GM21360 (cell line): ENCODE data around the gene SLAIN2.
"Not testable (repeated sequence)": the region's sequence is repeated elsewhere in the genome, so short reads cannot be mapped to it uniquely, and the experiment has no call there.

Experiments
- ATAC-seq: cut with Tn5 transposase; IDR thresholded peaks from one replicate; pipeline ENCODE4 v1.9.1; 2021; ENCODE audit warnings: mild to moderate bottlenecking, moderate library complexity; ENCODE audit not compliant: unreplicated experiment

Gene SLAIN2

DNA sequence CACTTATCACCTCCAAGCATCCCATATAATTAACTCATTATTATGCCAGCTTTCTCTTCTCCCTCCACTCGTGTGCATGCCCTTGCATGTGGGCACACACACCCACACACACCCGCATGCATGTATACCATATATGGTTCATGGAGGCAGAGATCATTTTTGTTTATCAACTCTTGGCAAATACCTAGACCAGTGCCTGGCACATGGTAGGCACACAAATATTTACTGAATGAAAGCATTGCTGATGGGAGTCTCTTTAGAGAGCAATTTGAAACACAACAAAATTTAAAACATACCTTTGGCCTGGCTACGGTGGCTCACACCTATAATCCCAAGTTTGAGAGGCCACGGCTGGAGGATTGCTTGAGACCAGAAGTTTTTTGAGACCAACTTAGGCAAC, 90.7 kb downstream of the SLAIN2 start:
- no peak for ATAC-seq

- ATAC-seq: no peak
Observed at GRCh38 chr4:48436318-48436717, 95.0 kb downstream of the SLAIN2 start.

- ATAC-seq: no peak
Observed at GRCh38 chr4:48439988-48440387, 98.7 kb downstream of the SLAIN2 start.

DNA sequence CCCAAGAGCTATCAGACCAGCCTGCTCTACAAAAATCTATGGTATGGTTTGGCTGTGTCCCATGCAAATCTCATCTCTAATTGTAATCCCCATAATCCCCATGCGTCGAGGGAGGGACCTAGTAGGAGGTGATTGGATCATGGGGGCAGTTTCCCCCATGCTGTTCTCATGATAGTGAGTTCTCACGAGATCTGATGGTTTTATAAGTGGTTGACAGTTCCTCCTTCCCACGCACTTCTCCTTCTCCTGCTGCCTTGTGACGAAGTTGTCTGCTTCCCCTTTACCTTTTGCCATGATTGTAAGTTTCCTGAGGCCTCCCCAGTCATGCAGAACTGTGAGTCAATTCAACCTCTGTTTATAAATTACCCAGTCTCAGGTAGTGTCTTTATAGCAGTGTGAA, 99.6 kb downstream of the SLAIN2 start:
- ATAC-seq: not testable (repeated sequence)

- no peak for ATAC-seq
Observed at GRCh38 chr4:48445704-48446103, 104.4 kb downstream of the SLAIN2 start.

GRCh38 chr4:48446642-48447041, 105.3 kb downstream of the SLAIN2 start:
- no peak for ATAC-seq

DNA sequence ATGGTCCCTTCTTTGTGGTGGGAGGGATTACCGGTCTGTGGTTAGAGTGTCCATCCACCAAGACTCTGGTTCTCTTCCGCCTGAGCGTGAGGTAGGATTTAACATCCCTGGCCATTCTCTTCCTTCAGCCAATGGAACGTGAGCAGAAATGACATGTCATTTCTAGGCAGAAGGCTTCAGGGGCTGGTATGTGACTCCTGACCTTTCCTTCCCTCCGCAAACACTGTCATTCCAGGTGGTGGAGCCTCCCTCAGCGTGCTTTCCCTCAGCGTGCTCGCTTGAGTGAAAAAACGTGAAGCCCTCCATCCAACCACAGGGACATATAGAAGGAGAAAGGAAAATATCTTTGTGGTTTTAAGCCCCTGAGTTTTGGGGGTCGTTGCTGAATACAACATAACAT, 107.8 kb downstream of the SLAIN2 start:
- no peak for ATAC-seq

DNA sequence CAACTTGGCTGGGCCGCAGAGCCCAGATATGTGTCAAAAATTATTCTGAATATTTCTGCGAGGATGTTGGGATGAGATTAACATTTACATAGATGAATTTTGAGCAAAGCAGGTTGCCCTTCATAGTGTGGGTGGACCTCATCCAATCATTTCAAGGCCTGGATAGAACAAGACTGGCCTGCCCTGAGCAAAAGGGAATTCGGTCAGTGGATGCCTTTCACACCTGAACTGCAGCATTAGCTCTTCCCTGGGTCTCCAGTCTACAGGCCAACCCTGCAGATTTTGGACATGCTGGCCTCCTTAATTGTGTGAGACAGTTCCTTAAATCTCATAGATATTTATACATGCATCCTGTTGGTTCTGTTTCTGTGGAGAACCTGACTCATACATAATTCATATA, 109.4 kb downstream of the SLAIN2 start:
- no peak for ATAC-seq

DNA sequence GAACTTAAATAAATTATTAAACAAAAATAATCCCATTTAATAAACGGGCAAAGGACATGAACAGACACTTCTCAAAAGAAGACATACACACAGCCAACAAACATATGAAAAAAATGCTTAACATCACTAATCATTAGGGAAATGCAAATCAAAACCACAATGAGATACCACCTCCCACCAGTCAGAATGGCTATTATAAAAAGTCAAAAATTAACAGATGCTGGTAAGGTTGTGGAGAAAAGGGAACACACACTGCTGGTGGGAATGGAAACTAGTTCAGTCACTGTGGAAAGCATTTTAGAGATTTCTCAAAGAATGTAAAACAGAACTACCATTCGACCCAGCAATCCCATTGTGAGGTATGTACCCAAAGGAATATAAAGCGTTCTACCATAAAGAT, 110.3 kb downstream of the SLAIN2 start:
- ATAC-seq: not testable (repeated sequence)

DNA sequence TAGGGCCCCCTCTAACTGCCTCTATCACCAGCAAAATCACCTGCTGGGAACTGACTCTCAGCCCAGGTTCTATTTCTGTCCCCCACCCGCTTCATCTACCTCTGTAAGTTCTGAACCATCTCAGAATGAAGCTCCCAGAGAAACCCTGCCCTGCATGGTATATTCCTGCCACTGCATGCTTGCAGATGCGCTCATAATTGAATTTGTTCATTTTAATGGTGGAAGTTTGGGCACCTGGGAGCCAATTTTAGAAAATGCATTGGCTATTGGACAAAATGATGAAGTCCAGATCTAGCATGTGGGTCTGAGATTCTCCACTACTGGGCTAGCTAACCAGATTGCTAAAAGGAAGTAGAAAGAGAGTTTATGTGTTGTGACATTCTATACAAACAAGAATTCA, 113.3 kb downstream of the SLAIN2 start:
- ATAC-seq: no peak

DNA sequence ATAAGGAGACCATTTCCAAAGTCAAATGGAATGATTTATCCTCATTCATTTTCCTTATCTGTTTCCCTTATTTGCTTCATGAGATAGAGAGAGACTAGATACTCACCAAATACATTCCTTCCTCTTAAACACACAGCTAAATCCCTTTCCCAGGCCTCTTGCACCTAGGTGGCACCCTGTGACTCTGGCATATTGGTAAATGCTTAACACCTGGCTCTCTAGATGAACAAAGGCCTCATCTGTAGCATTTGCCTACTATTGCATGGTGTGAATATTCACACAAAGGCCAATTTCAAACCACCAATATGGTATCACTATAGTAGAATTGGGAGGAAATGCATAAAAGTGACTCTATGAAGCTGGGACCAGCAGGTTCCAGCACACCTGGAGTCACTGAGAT, 119.7 kb downstream of the SLAIN2 start:
- ATAC-seq: no peak

- ATAC-seq: no peak
Observed at GRCh38 chr4:48462363-48462762, 121.0 kb downstream of the SLAIN2 start.

DNA sequence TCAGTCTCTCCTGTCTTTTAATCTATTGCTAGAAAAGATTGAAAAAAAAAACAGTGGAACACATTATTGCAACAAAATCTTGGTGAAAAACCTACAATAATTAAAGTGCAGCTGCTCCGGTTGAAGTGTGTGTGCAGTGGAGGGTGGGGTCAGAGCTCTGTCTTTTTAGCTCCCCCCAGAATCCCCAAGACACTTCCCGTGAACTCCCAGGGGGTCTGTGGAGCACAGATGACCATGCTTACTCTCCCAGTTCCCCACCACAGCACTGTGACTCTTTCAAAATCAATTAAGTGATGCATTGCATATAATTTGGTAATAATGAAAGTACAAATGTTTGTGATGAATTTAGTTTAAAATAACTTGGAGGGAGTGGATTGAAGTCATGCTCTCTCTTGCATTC, 126.1 kb downstream of the SLAIN2 start:
- no peak for ATAC-seq

DNA sequence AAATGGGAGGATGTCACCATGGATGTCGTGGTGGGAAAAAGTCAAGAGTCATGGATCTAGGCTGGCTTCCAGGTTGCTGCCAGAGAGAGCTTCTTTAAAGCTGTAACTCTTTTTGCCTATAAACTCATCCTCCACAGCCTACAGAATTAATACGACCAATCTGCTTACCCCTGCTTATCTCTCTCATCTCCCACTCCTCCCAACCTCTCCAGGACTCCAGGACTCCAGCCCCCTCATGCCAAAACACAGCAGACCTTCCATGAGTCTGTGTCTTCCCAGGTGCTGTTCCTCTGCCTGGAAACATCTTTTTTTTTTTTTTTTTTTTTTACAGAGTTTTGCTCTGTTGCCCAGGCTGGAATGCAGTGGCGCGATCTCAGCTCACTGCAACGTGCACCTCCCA, 126.6 kb downstream of the SLAIN2 start:
- no peak for ATAC-seq

- ATAC-seq: no peak
Observed at GRCh38 chr4:48470137-48470536, 128.8 kb downstream of the SLAIN2 start.

- no peak for ATAC-seq
Observed at GRCh38 chr4:48470570-48470969, 129.2 kb downstream of the SLAIN2 start.

DNA sequence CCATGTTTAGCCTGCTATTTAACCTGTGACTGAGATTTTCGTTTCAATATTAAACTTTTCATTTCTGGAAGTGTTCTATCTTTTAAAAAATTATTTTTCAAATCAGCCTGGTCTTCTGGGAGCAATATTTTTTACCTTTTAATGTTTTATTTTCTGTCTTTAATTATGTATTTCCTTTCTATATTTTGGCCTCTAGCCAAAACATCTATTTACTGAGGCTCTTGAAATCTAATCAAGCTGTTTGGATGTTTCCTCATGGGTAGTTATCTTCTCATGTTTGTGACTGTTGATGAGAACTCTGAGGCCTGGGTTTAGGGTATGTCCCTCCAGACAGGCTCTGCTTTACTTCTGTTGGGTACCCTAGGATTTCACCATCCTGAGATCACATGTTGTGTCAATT, 131.5 kb downstream of the SLAIN2 start:
- ATAC-seq: no peak

DNA sequence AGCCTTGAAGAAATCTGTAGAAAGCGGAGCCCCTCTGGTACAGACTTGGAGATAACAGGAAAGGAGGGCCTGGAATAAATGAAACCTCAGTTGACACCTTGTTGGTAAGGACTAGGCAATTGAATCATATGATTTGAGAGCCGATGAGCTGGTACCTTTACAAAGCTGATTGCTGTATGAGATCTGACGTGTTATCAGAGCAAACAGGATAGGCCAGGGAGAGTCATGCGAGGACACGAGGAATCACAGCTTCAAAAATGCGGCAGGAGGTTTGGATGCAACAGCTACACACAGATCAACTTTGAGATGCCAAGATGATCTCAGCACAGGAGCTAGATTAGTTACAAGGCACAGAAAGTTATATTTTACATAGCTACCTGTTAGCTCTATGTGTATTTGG, 134.4 kb downstream of the SLAIN2 start:
- ATAC-seq: no peak
